T-helper 2 cell treated with Interferon-gamma antibody and Interleukin-4, amounts not matched to agents 5 μg/mL and 100 μg/mL, for 36 hours (primary cell): Measurements from ENCODE around the gene LARP1.
A peak's percentile ranks its signal among the peaks of the same experiment; 100 is the strongest.

Experiments
- DNase-seq: peaks from one replicate; pipeline ENCODE4 v3.0.0; 2021; ENCODE audit warnings: low spot score
- H3K27ac Mint-ChIP-seq: one replicate; pipeline ENCODE4 v1.8.0; 2021; ENCODE audit warnings: mild to moderate bottlenecking, mixed read lengths
- H3K27me3 Mint-ChIP-seq: one replicate; pipeline ENCODE4 v1.8.0; 2021; ENCODE audit warnings: low read depth, mixed read lengths
- H3K36me3 Mint-ChIP-seq: one replicate; pipeline ENCODE4 v1.8.0; 2021; ENCODE audit warnings: low read depth, mixed read lengths
- H3K4me1 Mint-ChIP-seq: one replicate; pipeline ENCODE4 v1.8.0; 2021; ENCODE audit warnings: low read depth, mixed read lengths
- H3K4me3 Mint-ChIP-seq: one replicate; pipeline ENCODE4 v1.8.0; 2022; ENCODE audit warnings: mild to moderate bottlenecking, moderate library complexity, mixed read lengths
- H3K9me3 Mint-ChIP-seq: one replicate; pipeline ENCODE4 v1.8.0; 2021; ENCODE audit warnings: mixed read lengths

LARP1 gene

DNA sequence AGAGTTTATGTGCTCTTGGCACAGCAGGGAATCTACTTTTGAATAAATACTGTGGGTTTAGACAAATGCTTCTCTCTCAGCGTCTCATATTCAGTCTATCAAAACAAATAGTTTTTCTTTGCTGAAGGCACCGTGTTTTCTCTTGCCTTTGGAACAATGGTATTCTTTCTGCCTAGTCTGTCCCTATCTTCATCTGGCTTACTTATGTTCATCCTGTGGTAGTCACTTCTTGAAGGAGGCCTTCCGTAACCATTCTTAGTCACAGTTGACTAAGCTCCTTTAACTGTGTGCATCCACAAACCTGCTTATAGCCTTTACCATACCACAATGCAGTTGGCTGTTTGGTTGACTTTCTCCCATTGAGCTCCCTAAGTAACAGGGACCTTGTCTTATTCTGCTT is 45.9 kb downstream of the LARP1 start:
- Mint-ChIP-seq H3K27ac (no peak overlapping the region), H3K9me3 (no peaks in the 10 kb centered on the region), H3K4me3 (no peak overlapping the region), H3K27me3 (no peaks in the 10 kb centered on the region), H3K4me1 (peaks cover 12% of the 10 kb centered on the region), H3K36me3 (peaks cover 65% of the 10 kb centered on the region)
- DNase-seq = no peak

DNA sequence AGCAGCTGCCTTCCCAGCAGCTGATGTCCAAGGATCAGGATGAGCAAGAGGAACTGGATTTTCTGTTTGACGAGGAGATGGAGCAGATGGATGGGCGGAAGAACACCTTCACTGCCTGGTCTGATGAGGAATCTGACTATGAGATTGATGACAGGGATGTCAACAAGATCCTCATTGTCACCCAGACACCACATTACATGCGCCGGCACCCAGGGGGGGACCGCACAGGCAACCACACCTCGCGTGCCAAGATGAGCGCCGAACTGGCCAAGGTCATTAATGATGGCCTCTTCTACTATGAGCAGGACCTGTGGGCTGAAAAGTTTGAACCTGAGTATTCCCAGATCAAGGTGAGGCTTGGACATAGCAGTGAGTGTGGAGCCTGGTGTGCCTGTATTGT is 46.9 kb downstream of the LARP1 start:
- Mint-ChIP-seq H3K27ac (peak overlapping the region; percentile 60), H3K4me1 (peaks cover 12% of the 10 kb centered on the region), H3K4me3 (no peak overlapping the region), H3K9me3 (no peaks in the 10 kb centered on the region), H3K36me3 (peaks cover 64% of the 10 kb centered on the region), H3K27me3 (no peaks in the 10 kb centered on the region)
- DNase-seq = no peak

DNA sequence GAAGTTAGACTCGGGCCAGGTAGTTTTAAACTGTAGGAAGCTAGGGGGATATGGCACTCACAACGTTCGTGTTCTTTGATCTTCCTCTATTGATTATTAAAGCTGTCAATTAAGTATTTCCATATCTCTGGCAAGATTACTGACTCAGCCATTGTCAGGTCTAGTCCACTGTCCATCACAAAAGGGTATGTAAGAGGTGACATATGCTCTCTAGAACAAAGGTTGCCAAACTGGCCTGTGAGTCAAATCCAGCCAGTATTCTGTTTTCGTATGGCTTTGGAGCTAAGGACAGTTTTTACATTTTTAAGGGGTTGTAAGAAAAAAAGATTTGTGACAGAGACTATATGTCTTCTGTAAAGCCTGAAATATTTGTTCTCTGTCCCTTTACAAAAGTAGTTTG is 51.0 kb downstream of the LARP1 start:
- H3K4me1 Mint-ChIP-seq = peaks cover 3% of the 10 kb centered on the region
- H3K27ac Mint-ChIP-seq = no peak overlapping the region
- H3K4me3 Mint-ChIP-seq = no peak overlapping the region
- H3K27me3 Mint-ChIP-seq = no peaks in the 10 kb centered on the region
- H3K9me3 Mint-ChIP-seq = no peaks in the 10 kb centered on the region
- DNase-seq = no peak
- peaks cover 65% of the 10 kb centered on the region for H3K36me3 Mint-ChIP-seq

DNA sequence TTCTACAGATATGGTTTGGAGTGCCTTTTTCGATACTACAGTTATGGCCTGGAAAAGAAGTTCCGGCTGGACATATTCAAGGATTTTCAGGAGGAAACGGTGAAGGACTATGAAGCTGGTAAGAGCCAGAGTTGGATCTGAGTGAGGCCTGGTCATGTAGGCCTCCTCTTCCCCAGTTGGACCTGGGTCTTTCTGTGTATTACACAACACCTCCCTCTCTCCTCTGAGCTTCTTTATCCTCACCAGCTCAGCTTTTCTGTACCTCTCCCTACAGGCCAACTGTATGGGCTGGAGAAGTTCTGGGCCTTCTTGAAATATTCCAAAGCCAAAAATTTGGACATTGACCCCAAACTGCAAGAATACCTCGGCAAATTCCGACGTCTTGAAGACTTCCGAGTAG is 56.1 kb downstream of the LARP1 start:
- peaks cover 12% of the 10 kb centered on the region for H3K4me1 Mint-ChIP-seq
- peaks cover 70% of the 10 kb centered on the region for H3K36me3 Mint-ChIP-seq
- H3K9me3 Mint-ChIP-seq = no peaks in the 10 kb centered on the region
- H3K27ac Mint-ChIP-seq = no peak overlapping the region
- DNase-seq = no peak
- H3K4me3 Mint-ChIP-seq = no peak overlapping the region
- H3K27me3 Mint-ChIP-seq = no peaks in the 10 kb centered on the region

DNA sequence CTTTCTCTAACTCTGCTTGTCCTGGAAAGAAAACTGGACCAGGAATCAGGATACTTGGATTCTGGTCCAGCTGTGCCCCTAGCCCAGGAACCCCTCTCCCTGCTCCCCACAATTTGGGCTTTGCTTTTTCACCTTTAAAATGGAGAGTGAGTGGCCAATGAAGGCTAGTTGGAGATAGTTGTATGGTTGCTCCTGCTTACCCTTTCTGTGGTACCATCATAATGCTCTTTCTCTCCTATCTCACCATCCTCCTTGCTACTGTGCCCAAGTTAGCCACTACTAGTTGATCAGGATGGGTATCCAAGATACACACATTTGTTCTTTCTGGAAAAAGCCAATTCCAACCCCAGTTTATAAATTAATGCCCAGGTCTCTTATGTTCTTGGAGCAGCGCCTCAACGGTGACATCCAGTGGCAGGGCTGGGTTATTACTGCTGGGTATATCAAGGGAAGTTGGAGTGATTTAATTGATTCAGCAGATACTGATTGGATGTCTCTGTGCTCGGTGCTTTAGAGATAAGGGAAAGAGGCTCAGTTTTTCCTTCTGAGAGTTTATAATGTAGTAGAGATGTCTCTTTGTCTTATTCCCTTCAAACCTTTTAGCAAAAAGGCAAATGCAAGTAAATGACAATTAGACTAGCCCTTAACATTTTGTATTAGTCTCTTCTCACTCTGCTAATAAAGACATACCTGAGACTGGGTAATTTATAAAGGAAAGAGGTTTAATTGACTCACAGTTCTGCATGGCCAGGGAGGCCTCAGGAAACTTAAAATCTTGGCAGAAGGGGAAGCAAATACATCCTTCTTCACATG is 56.7 kb downstream of the LARP1 start:
- H3K27me3 Mint-ChIP-seq = no peaks in the 10 kb centered on the region
- peaks cover 72% of the 10 kb centered on the region for H3K36me3 Mint-ChIP-seq
- H3K4me1 Mint-ChIP-seq = peaks cover 12% of the 10 kb centered on the region
- peak; percentile 24 for DNase-seq
- H3K4me3 Mint-ChIP-seq = no peak overlapping the region
- no peak overlapping the region for H3K27ac Mint-ChIP-seq
- H3K9me3 Mint-ChIP-seq = no peaks in the 10 kb centered on the region

DNA sequence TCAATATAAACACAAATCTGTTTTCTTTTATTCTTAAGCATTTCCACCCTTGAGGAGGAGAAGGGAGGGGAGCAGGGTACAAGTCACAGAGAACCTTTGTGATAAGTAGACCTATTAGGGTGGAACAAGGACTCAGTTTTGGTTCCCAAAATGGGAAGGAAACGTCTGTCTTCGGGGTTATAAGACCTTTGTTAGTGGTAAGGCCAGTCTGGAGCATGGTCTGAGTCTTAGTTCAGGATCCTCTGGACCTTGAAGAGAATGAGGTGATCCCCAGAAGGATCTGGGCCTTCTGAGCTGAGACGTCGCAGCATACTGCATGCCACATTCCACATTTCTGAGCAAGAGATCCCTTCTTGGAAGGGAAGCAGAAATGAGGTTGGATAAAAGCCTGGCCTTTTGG is 58.0 kb downstream of the LARP1 start:
- no peak for DNase-seq
- H3K4me3 Mint-ChIP-seq = no peak overlapping the region
- no peaks in the 10 kb centered on the region for H3K27me3 Mint-ChIP-seq
- peaks cover 70% of the 10 kb centered on the region for H3K36me3 Mint-ChIP-seq
- peaks cover 14% of the 10 kb centered on the region for H3K4me1 Mint-ChIP-seq
- no peak overlapping the region for H3K27ac Mint-ChIP-seq
- no peaks in the 10 kb centered on the region for H3K9me3 Mint-ChIP-seq

DNA sequence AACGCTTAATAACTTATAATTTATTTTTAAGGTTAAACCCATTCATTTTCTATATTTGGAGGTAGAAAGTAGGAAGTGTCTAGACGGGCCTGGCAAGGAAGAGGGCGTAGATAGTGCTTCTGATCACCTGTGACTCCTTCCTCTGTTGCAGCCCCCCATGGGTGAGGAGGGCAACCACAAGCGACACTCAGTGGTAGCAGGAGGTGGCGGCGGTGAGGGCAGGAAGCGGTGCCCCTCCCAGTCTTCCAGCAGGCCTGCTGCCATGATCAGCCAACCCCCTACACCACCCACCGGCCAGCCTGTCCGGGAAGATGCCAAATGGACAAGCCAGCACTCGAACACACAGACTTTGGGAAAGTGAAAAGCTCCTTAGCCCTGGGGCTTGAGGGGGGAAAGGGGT is 58.6 kb downstream of the LARP1 start:
- Mint-ChIP-seq H3K27me3 (no peaks in the 10 kb centered on the region), H3K36me3 (peaks cover 64% of the 10 kb centered on the region), H3K4me3 (no peak overlapping the region), H3K9me3 (no peaks in the 10 kb centered on the region), H3K4me1 (peaks cover 15% of the 10 kb centered on the region), H3K27ac (peak overlapping the region; percentile 60)
- no peak for DNase-seq

DNA sequence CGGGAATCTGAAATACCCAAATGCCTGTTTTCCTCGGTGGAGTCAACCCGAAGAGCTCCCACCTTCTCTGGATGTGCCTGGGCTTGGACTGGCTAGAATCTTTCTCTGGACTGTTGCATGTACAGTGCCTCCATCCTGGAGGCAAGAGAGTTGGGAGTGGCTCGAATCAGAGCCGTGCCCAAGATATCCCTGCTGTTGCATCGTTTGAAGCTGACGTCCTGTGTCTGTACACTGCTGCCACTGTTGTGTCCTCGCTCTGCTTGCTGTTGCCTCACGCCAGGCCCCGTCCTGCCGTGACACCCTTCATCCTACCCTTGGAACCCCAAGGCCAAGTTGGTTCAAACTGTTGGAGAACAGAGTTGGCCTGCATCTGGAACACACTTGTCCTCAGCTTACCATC is 59.8 kb downstream of the LARP1 start:
- H3K36me3 Mint-ChIP-seq = peaks cover 66% of the 10 kb centered on the region
- no peak for DNase-seq
- no peaks in the 10 kb centered on the region for H3K27me3 Mint-ChIP-seq
- no peak overlapping the region for H3K4me3 Mint-ChIP-seq
- H3K27ac Mint-ChIP-seq = peak overlapping the region; percentile 46
- H3K9me3 Mint-ChIP-seq = no peaks in the 10 kb centered on the region
- H3K4me1 Mint-ChIP-seq = peaks cover 17% of the 10 kb centered on the region

DNA sequence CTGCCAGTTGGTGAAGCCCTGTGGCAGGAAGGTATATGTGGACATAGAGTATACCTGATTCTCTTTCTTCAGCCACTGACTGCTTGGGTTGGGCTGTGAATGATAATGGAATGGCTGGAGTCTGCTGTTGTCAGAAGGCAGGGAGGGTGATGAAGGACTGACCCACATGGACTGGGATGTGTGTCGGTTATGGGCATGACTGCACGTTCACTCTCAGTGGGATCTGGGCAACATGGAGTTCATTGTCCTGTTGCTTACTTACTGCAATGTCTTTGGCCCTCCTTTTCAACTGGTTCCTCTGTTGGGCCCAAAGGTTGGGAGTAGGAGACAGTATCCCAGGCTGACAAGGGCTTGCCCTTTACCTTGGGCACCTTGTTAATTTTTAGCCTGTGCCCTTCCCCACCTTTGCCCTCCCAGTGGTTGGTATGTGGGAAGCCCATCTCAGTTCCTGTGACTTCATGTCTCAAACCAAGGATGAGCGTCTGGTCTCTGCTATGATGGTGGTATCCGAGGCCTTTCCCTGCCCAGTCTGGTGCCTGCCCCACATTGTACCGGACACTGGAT is 60.6 kb downstream of the LARP1 start:
- no peak overlapping the region for H3K4me3 Mint-ChIP-seq
- DNase-seq = no peak
- peaks cover 17% of the 10 kb centered on the region for H3K4me1 Mint-ChIP-seq
- no peaks in the 10 kb centered on the region for H3K27me3 Mint-ChIP-seq
- peak overlapping the region; percentile 46 for H3K27ac Mint-ChIP-seq
- H3K9me3 Mint-ChIP-seq = no peaks in the 10 kb centered on the region
- H3K36me3 Mint-ChIP-seq = peaks cover 63% of the 10 kb centered on the region

DNA sequence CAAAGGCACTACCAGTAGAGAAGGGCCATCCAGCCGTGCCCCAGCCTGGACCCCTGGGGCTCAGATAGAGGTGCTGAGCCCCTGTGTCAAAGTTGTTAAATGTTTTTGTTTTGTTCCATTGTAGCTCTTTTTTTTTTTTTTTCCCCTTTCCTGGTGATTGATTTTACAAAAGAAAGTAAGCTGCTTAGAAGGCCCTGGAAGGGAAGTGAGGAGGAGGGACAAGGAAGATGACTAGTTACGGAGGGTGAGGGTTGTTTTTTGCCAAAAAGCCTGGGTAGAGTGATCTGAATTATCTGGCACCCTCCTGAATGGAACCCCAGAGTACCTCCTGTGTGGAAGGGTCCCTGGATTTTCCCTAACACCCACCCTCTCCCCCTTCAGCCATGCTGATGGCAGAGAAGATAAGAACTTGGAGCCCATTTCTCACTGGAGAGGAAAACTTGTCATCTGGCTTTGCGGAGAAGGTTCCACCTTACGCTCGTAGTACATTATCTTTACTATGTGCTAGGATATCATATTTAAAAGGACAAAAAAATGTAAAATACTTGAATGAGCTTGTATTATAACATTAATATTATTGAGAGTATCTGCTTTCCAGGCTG is 61.8 kb downstream of the LARP1 start:
- no peaks in the 10 kb centered on the region for H3K27me3 Mint-ChIP-seq
- DNase-seq = no peak
- H3K36me3 Mint-ChIP-seq = peaks cover 52% of the 10 kb centered on the region
- no peaks in the 10 kb centered on the region for H3K9me3 Mint-ChIP-seq
- peaks cover 17% of the 10 kb centered on the region for H3K4me1 Mint-ChIP-seq
- no peak overlapping the region for H3K27ac Mint-ChIP-seq
- H3K4me3 Mint-ChIP-seq = no peak overlapping the region

DNA sequence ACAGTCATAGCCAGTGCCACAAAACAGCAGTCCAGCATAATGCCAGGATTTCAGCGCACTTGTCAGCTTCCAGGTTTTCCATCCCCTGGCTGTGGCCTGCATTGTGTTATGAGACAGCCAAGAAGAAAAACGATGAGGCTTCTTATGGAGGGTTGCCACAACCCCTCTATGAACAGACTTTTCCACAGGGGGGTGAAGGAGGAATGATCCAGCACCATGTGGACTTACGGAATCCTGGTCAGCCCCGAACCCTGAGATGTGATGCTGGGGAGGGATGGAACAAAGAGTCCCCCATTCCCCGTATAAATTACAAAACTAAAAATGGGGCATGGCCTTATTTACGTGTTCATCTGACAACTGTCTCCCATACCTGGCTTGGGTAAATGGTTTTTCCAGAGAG is 62.6 kb downstream of the LARP1 start:
- no peak overlapping the region for H3K27ac Mint-ChIP-seq
- H3K36me3 Mint-ChIP-seq = peaks cover 45% of the 10 kb centered on the region
- H3K9me3 Mint-ChIP-seq = no peaks in the 10 kb centered on the region
- H3K27me3 Mint-ChIP-seq = no peaks in the 10 kb centered on the region
- H3K4me1 Mint-ChIP-seq = peaks cover 16% of the 10 kb centered on the region
- DNase-seq = no peak
- no peak overlapping the region for H3K4me3 Mint-ChIP-seq

DNA sequence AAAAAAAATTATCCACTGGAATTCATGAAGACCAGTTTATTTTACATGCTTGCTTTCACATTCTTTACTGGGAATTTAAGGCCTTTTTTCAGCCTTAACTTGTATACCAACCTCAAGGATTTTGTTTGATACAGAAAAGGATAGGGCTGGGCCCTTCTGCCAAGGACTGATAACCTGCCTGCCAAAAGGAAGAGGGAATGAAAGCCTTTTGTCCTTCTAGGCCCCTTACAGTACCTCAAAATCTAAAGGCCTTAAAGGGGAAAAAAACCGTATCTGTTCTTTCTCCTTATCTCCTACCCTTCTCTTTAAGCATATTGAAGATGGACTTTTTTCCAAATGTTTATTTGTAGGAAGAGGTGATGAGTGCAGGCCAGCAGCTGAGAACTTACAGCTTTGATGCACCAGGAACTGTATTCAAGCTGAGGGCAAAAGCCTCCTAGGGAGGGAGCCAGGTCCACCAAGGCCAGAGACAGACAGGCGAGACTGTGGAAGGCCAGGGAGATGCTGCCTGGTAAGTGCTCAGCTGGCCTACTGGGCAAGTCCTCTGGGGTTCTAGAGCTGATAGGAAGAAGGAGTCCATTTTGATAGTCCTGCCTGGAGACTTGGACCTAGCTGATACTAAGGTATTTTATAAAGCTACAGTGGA is 63.4 kb downstream of the LARP1 start:
- H3K27ac Mint-ChIP-seq = no peak overlapping the region

DNA sequence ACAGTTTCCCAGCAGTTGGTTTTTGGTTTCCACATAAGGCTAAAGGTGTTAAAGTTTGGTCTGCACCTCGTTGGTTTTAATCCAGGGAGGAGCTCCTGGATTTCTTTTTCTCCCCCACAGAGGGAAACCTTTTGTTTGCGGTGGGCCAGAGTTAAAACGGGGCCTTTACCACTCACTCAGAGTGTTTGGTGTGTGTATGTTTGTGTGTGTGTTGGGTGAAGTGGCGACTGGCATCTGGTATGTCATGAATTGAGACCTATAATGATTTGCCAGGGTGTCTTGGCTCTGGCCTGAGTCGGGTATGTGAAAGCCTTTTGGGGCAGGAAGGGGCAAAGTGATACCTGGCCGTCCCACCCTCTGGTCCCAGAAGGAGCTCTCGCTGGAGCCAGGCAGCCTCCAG is 64.4 kb downstream of the LARP1 start:
- Mint-ChIP-seq H3K4me3 (no peak overlapping the region), H3K27me3 (no peaks in the 10 kb centered on the region), H3K4me1 (peaks cover 7% of the 10 kb centered on the region), H3K27ac (peak overlapping the region; percentile 39), H3K9me3 (no peaks in the 10 kb centered on the region), H3K36me3 (peaks cover 35% of the 10 kb centered on the region)
- no peak for DNase-seq

More for the DNA sequence above, 63.4 kb downstream of the LARP1 start:
- DNase-seq = no peak
- Mint-ChIP-seq H3K4me1 (peaks cover 9% of the 10 kb centered on the region), H3K36me3 (peaks cover 42% of the 10 kb centered on the region), H3K9me3 (no peaks in the 10 kb centered on the region), H3K4me3 (no peak overlapping the region), H3K27me3 (no peaks in the 10 kb centered on the region)

DNA sequence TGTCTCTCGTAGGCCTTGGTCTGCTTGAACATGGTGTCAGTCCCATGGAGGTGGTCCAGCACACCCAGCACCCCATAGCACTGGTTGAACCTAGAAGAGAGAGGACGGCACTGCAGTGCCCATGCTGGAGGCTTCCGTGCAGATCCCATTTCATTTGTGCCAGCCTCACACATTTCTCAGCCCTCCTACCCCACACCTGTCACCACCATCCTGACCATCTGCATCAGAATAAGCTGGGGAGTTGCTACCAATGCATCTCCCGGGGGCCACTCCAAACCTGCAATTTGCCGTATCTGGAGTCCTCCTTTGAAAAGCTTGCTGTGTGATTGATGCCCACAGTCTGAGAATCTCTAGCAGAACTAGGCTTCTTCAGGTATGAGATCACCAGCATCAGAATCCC is 65.2 kb downstream of the LARP1 start:
- peaks cover 28% of the 10 kb centered on the region for H3K36me3 Mint-ChIP-seq
- no peaks in the 10 kb centered on the region for H3K27me3 Mint-ChIP-seq
- H3K4me3 Mint-ChIP-seq = no peak overlapping the region
- H3K4me1 Mint-ChIP-seq = peaks cover 7% of the 10 kb centered on the region
- H3K9me3 Mint-ChIP-seq = no peaks in the 10 kb centered on the region
- peak overlapping the region; percentile 52 for H3K27ac Mint-ChIP-seq
- DNase-seq = no peak
